Caco-2 (cell line): ENCODE measurements around the gene TRIM8. TPM values are rescaled to one million over a fixed set of nuclear protein-coding genes. Genes with fewer than 3 reads are reported as not detected.

Source experiments
- BruUV-seq: library from RNA; stranded (reverse); fragments of 400-500 nt; replicated peaks from 2 replicates; lab custom pipeline; 2021; lab: Mats Ljungman, UMichigan
- CTCF ChIA-PET: fragments of 300-600 bp; sonication (Branson Sonifier 250); formaldehyde crosslinking; loops from one replicate; lab custom pipeline; 2022; ENCODE audit warnings: antibody characterized with exemption; lab: Charles Lee
- POLR2A ChIA-PET: fragments of 300-600 bp; sonication (Branson Sonifier 250); formaldehyde crosslinking; loops from one replicate; lab custom pipeline; 2022; ENCODE audit warnings: antibody characterized with exemption; lab: Charles Lee
- DNase-seq, 2 experiments: peaks; one replicate each; pipeline versions ENCODE4 v3.0.0 to v3.0.0-alpha.2; 2020 to 2022
- H3K27me3 ChIP-seq: replicated peaks from 2 replicates; pipeline ENCODE4 v1.6.0; 2011; ENCODE audit warnings: low read length; ENCODE audit not compliant: control insufficient read depth, insufficient read depth
- H3K36me3 ChIP-seq: 2 replicates; pipeline ENCODE4 v1.5.1; 2011; ENCODE audit warnings: low read length; ENCODE audit not compliant: control insufficient read depth, insufficient read depth
- H3K4me1 ChIP-seq: fragments of 250-450 bp; sonication (Bioruptor Pico); 2 replicates; pipeline ENCODE4 v1.5.1; 2020; ENCODE audit warnings: mild to moderate bottlenecking
- H3K4me3 ChIP-seq: 2 replicates; pipeline ENCODE4 v1.5.1; 2011; ENCODE audit warnings: low read depth, mild to moderate bottlenecking, control low read depth, low read length
- H3K9me3 ChIP-seq: fragments of 250-450 bp; sonication (Bioruptor Pico); 2 replicates; pipeline ENCODE4 v1.5.1; 2020; ENCODE audit warnings: mild to moderate bottlenecking, moderate library complexity
- H3K27ac Mint-ChIP-seq: one replicate; pipeline ENCODE4 v1.8.0; 2022; ENCODE audit warnings: mixed read lengths; ENCODE audit not compliant: unreplicated experiment
- H3K27me3 Mint-ChIP-seq: one replicate; pipeline ENCODE4 v1.8.0; 2022; ENCODE audit warnings: mixed read lengths; ENCODE audit not compliant: insufficient read depth, unreplicated experiment
- H3K36me3 Mint-ChIP-seq: one replicate; pipeline ENCODE4 v1.8.0; 2022; ENCODE audit warnings: mild to moderate bottlenecking, mixed read lengths; ENCODE audit not compliant: insufficient read depth, unreplicated experiment
- H3K4me1 Mint-ChIP-seq: one replicate; pipeline ENCODE4 v1.8.0; 2022; ENCODE audit warnings: low read depth, mixed read lengths; ENCODE audit not compliant: unreplicated experiment
- H3K4me3 Mint-ChIP-seq: one replicate; pipeline ENCODE4 v1.8.0; 2022; ENCODE audit warnings: mild to moderate bottlenecking, moderate library complexity, mixed read lengths; ENCODE audit not compliant: unreplicated experiment
- H3K9me3 Mint-ChIP-seq: one replicate; pipeline ENCODE4 v1.8.0; 2022; ENCODE audit warnings: mixed read lengths; ENCODE audit not compliant: unreplicated experiment
- CTCF ChIP-seq, 2 experiments: fragments of 200-600 bp in 1 of 2; IDR thresholded peaks; 1 replicate in 1 of 2; 2 replicates in 1 of 2; pipeline versions ENCODE4 v1.5.1 to v1.8.0; 2011 to 2022; ENCODE audit warnings: antibody characterized with exemption in 1 of 2, control low read depth in 1 of 2, inconsistent platforms in 1 of 2, low read depth in 1 of 2, low read length in 1 of 2, mild to moderate bottlenecking in 1 of 2, moderate library complexity in 1 of 2; ENCODE audit not compliant: insufficient read depth in 1 of 2, severe bottlenecking in 1 of 2, unreplicated experiment in 1 of 2
- intact Hi-C: fragments of 100-400 bp; cut with micrococcal nuclease; formaldehyde crosslinking; loops from one replicate; pipeline ENCODE4 v1.10.0; 2022; ENCODE audit not compliant: unreplicated experiment
- total RNA-seq: library from RNA; stranded (reverse); gene quantifications from 2 replicates; pipeline ENCODE4 v1.2.3, GENCODE V29; 2022

The TRIM8 gene
- total RNA-seq, 1 experiment from 2014 or later, result 40.9 TPM

- H3K4me1 ChIP-seq, result peaks cover 11% of the 10 kb centered on the region
- BruUV-seq, result no TSS peak
- no peaks in the 10 kb centered on the region for H3K9me3 Mint-ChIP-seq
- DNase-seq, result no peak
- intact Hi-C loops, result no loop called here
- POLR2A ChIA-PET, result no interaction called here
- H3K36me3 ChIP-seq, result peaks cover 3% of the 10 kb centered on the region
- H3K27ac Mint-ChIP-seq, result no peak overlapping the region
- H3K4me3 Mint-ChIP-seq, result no peak overlapping the region
- TF ChIP-seq CTCF (IDR thresholded peaks at IDR 0.05; ENCODE audit: insufficient read depth in 1 of 2, low read depth in 1 of 2, low read length in 1 of 2, severe bottlenecking in 1 of 2, unreplicated experiment in 1 of 2), result no peak
- peaks cover 8% of the 10 kb centered on the region for H3K36me3 Mint-ChIP-seq
- peaks cover 11% of the 10 kb centered on the region for H3K4me1 Mint-ChIP-seq
- H3K27me3 Mint-ChIP-seq, result no peaks in the 10 kb centered on the region
- H3K9me3 ChIP-seq, result no peaks in the 10 kb centered on the region
- CTCF ChIA-PET, result no interaction called here
- no peaks in the 10 kb centered on the region for H3K27me3 ChIP-seq
- H3K4me3 ChIP-seq, result no peak overlapping the region
Observed at GRCh38 chr10:102649797-102650654, 5.7 kb downstream of the TRIM8 start.

- H3K27me3 ChIP-seq, result no peaks in the 10 kb centered on the region
- no peak overlapping the region for H3K4me3 Mint-ChIP-seq
- H3K4me1 Mint-ChIP-seq, result peaks cover 11% of the 10 kb centered on the region
- no peak for DNase-seq
- BruUV-seq, result no TSS peak
- H3K4me1 ChIP-seq, result peaks cover 11% of the 10 kb centered on the region
- H3K36me3 ChIP-seq, result peaks cover 3% of the 10 kb centered on the region
- no peak for TF ChIP-seq CTCF (IDR thresholded peaks at IDR 0.05; ENCODE audit: insufficient read depth in 1 of 2, low read depth in 1 of 2, low read length in 1 of 2, severe bottlenecking in 1 of 2, unreplicated experiment in 1 of 2)
- ChIA-PET POLR2A (no interaction called here), CTCF (no interaction called here)
- H3K4me3 ChIP-seq, result no peak overlapping the region
- H3K9me3 ChIP-seq, result no peaks in the 10 kb centered on the region
- H3K27me3 Mint-ChIP-seq, result no peaks in the 10 kb centered on the region
- H3K36me3 Mint-ChIP-seq, result peaks cover 6% of the 10 kb centered on the region
- no peaks in the 10 kb centered on the region for H3K9me3 Mint-ChIP-seq
- intact Hi-C loops, result no loop called here
- H3K27ac Mint-ChIP-seq, result no peak overlapping the region
Observed at GRCh38 chr10:102650655-102651454, 6.6 kb downstream of the TRIM8 start.

- ChIA-PET POLR2A (no interaction called here), CTCF (no interaction called here)
- BruUV-seq, result no TSS peak
- H3K27me3 ChIP-seq, result no peaks in the 10 kb centered on the region
- peaks cover 4% of the 10 kb centered on the region for H3K4me1 Mint-ChIP-seq
- H3K27ac Mint-ChIP-seq, result no peak overlapping the region
- H3K27me3 Mint-ChIP-seq, result no peaks in the 10 kb centered on the region
- peaks cover 6% of the 10 kb centered on the region for H3K36me3 Mint-ChIP-seq
- no peak overlapping the region for H3K4me3 ChIP-seq
- H3K4me1 ChIP-seq, result peaks cover 4% of the 10 kb centered on the region; the same call in 1 of the 2 replicates
- DNase-seq, result no peak
- peaks cover 5% of the 10 kb centered on the region for H3K36me3 ChIP-seq
- intact Hi-C loops, result no loop called here
- no peak for TF ChIP-seq CTCF (IDR thresholded peaks at IDR 0.05; ENCODE audit: insufficient read depth in 1 of 2, low read depth in 1 of 2, low read length in 1 of 2, severe bottlenecking in 1 of 2, unreplicated experiment in 1 of 2)
- no peaks in the 10 kb centered on the region for H3K9me3 Mint-ChIP-seq
- H3K9me3 ChIP-seq, result no peaks in the 10 kb centered on the region
- H3K4me3 Mint-ChIP-seq, result no peak overlapping the region
Observed at GRCh38 chr10:102651455-102652169, 7.3 kb downstream of the TRIM8 start.
